ENCODE data around the gene UBASH3B. TPM values are rescaled to one million over a fixed set of nuclear protein-coding genes. Genes with fewer than 3 reads are reported as not detected.
"Not testable (repeated sequence)": the region's sequence is repeated elsewhere in the genome, so short reads cannot be mapped to it uniquely, and the experiment has no call there.

The UBASH3B gene
- total RNA-seq, 2 experiments from 2014 or later = 24.5 to 28.6 TPM

DNA sequence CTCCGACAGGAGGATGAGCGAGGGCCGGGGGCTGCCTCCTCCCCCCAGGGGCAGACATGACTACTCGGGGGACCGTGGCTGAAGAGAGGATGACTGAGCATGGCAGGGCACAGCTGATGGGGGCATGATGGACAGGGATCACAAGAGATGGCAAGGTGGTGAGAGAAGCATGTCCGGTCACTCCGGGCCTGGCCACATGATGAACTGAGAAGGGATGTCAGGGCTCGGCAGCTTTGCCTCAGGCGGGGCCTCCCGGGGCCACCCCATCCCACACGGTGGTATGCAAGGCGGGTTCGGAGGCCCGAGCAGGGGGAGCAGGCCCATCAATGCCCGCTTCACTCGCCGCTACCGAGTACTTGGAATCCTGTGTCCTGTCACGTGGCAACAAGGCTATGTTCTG, 36.6 kb upstream of the UBASH3B start:
- no peak overlapping the region for H3K27ac Mint-ChIP-seq
- H3K4me3 Mint-ChIP-seq = no peak overlapping the region
- no peaks in the 10 kb centered on the region for H3K36me3 ChIP-seq (ENCODE audit: insufficient read depth, low read length)
- ATAC-seq (ENCODE audit: poor library complexity) (no peak), DNase-seq (no peak)
- TF ChIP-seq, protein P1, sequence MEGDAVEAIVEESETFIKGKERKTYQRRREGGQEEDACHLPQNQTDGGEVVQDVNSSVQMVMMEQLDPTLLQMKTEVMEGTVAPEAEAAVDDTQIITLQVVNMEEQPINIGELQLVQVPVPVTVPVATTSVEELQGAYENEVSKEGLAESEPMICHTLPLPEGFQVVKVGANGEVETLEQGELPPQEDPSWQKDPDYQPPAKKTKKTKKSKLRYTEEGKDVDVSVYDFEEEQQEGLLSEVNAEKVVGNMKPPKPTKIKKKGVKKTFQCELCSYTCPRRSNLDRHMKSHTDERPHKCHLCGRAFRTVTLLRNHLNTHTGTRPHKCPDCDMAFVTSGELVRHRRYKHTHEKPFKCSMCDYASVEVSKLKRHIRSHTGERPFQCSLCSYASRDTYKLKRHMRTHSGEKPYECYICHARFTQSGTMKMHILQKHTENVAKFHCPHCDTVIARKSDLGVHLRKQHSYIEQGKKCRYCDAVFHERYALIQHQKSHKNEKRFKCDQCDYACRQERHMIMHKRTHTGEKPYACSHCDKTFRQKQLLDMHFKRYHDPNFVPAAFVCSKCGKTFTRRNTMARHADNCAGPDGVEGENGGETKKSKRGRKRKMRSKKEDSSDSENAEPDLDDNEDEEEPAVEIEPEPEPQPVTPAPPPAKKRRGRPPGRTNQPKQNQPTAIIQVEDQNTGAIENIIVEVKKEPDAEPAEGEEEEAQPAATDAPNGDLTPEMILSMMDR (IDR thresholded peaks at IDR 0.05) = no peak
- H3K36me3 Mint-ChIP-seq (ENCODE audit: low read depth) = no peaks in the 10 kb centered on the region
- H3K27me3 ChIP-seq (ENCODE audit: control insufficient read depth in 1 of 2, insufficient read depth in 2 of 2, low read length in 2 of 2) = no peaks in the 10 kb centered on the region
- no peaks in the 10 kb centered on the region for H3K4me1 ChIP-seq (ENCODE audit: insufficient read depth, low read length)
- no peak overlapping the region for H3K4me3 ChIP-seq (ENCODE audit: low read length)
- H3K27ac ChIP-seq (ENCODE audit: low read depth in 1 of 2, low read length in 2 of 2) = no peak overlapping the region
- peaks cover 0 to 7% of the 10 kb centered on the region in 2 experiments for H3K9me3 ChIP-seq (ENCODE audit: control insufficient read depth in 1 of 2, insufficient read depth in 1 of 2, low read length in 2 of 2)
- peaks cover 4% of the 10 kb centered on the region for H3K9me3 Mint-ChIP-seq
- CTCF ChIA-PET = no interaction called here
- H3K27me3 Mint-ChIP-seq = no peaks in the 10 kb centered on the region
- H3K4me1 Mint-ChIP-seq (ENCODE audit: low read depth) = no peaks in the 10 kb centered on the region
- POLR2A ChIA-PET = no interaction called here
- intact Hi-C loops (cut with DNase I, micrococcal nuclease) = no loop called here

GRCh38 chr11:122619757-122620156, 35.8 kb upstream of the UBASH3B start:
- CTCF ChIA-PET = no interaction called here
- Mint-ChIP-seq H3K4me3 (no peak overlapping the region), H3K36me3 (ENCODE audit: low read depth) (no peaks in the 10 kb centered on the region), H3K9me3 (peaks cover 4% of the 10 kb centered on the region), H3K27me3 (no peaks in the 10 kb centered on the region), H3K27ac (no peak overlapping the region), H3K4me1 (ENCODE audit: low read depth) (no peaks in the 10 kb centered on the region)
- Histone ChIP-seq H3K36me3 (ENCODE audit: insufficient read depth, low read length) (no peaks in the 10 kb centered on the region), H3K9me3 (ENCODE audit: control insufficient read depth in 1 of 2, insufficient read depth in 1 of 2, low read length in 2 of 2) (peaks cover 0 to 7% of the 10 kb centered on the region in 2 experiments), H3K4me1 (ENCODE audit: insufficient read depth, low read length) (no peaks in the 10 kb centered on the region), H3K4me3 (ENCODE audit: low read length) (no peak overlapping the region), H3K27me3 (ENCODE audit: control insufficient read depth in 1 of 2, insufficient read depth in 2 of 2, low read length in 2 of 2) (no peaks in the 10 kb centered on the region), H3K27ac (ENCODE audit: low read depth in 1 of 2, low read length in 2 of 2) (no peak overlapping the region)
- intact Hi-C loops (cut with DNase I, micrococcal nuclease) = loop anchor here in 1 of 2 experiments (2.0 kb wide), 1 partner anchor 21 kb away; no protein-coding TSS in a partner anchor
- ATAC-seq (ENCODE audit: poor library complexity) (no peak), DNase-seq (no peak)
- TF ChIP-seq, protein P1 (IDR thresholded peaks at IDR 0.05) = no peak
- POLR2A ChIA-PET = no interaction called here

DNA sequence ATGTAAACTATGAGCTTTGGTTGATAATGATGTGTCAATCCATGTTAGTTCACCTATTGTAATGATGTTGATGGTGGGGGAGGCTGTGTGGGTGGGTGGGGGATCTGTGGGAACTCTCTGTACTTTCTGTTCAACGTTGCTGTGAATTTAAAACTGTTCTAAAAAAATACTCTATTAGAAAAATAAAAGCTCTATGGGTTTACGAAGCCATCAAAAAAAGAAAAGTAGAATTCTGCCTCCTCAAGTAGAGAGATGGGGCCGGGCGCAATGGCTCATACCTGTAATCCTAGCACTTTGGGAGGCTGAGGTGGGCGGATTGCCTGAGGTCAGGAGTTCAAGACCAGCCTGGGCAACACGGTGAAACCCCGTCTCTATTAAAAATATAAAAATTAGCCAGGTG, 30.0 kb upstream of the UBASH3B start:
- H3K4me1 Mint-ChIP-seq (ENCODE audit: low read depth); H3K27ac Mint-ChIP-seq; H3K27me3 ChIP-seq (ENCODE audit: control insufficient read depth in 1 of 2, insufficient read depth in 2 of 2, low read length in 2 of 2); H3K9me3 ChIP-seq (ENCODE audit: control insufficient read depth in 1 of 2, insufficient read depth in 1 of 2, low read length in 2 of 2); H3K27me3 Mint-ChIP-seq; H3K4me3 Mint-ChIP-seq; CTCF ChIA-PET; H3K4me1 ChIP-seq (ENCODE audit: insufficient read depth, low read length); POLR2A ChIA-PET; H3K36me3 ChIP-seq (ENCODE audit: insufficient read depth, low read length); DNase-seq; H3K4me3 ChIP-seq (ENCODE audit: low read length); H3K27ac ChIP-seq (ENCODE audit: low read depth in 1 of 2, low read length in 2 of 2); ATAC-seq (ENCODE audit: poor library complexity); H3K9me3 Mint-ChIP-seq; H3K36me3 Mint-ChIP-seq (ENCODE audit: low read depth): not testable (repeated sequence)
- intact Hi-C loops (cut with DNase I, micrococcal nuclease) = loop anchor here (5.0 kb wide), 2 partner anchors 43 to 227 kb away; no protein-coding TSS in a partner anchor

DNA sequence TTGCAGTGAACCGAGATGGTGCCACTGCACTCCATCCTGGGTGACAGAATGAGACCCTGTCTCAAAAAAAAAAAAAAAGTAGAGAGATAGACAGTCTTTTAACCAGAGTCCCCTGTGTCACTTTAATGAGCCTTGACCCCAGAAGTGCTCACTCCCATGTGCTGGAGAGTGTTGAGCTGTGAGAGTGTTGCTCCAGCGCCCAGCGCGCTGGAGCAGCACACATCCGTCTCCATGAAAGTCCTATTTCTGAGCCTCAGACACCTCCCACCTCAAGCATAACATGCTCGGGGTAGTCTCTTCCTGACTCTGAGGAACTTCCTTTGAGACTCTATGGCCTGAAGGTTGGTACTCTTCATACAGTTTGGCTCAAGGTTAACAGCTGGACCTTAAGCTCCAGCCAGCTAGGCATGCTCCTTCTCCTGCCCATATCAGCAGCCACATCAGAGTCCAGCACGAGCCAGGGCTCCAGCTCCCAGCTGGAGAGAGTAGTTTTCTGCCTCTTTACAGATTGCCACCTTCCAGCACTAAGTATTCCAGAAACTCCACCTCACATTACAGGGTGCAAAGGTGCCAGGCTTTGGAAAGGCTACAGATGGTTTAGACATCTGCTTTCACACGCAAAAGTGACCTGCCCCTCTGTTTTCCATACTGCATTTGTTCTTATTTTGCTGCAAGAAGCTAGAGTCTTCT, 29.4 kb upstream of the UBASH3B start:
- Histone ChIP-seq H3K9me3 (ENCODE audit: control insufficient read depth in 1 of 2, insufficient read depth in 1 of 2, low read length in 2 of 2) (no peaks in the 10 kb centered on the region), H3K27me3 (ENCODE audit: control insufficient read depth in 1 of 2, insufficient read depth in 2 of 2, low read length in 2 of 2) (no peaks in the 10 kb centered on the region), H3K36me3 (ENCODE audit: insufficient read depth, low read length) (no peaks in the 10 kb centered on the region), H3K27ac (ENCODE audit: low read depth in 1 of 2, low read length in 2 of 2) (no peak overlapping the region), H3K4me1 (ENCODE audit: insufficient read depth, low read length) (no peaks in the 10 kb centered on the region), H3K4me3 (ENCODE audit: low read length) (no peak overlapping the region)
- no peaks in the 10 kb centered on the region for H3K36me3 Mint-ChIP-seq (ENCODE audit: low read depth)
- no peak for ATAC-seq (ENCODE audit: poor library complexity)
- H3K4me1 Mint-ChIP-seq (ENCODE audit: low read depth) = peaks cover 5% of the 10 kb centered on the region
- no peak for DNase-seq
- intact Hi-C loops (cut with DNase I, micrococcal nuclease) = loop anchor here (5.0 kb wide), 2 partner anchors 44 to 226 kb away; no protein-coding TSS in a partner anchor
- H3K27ac Mint-ChIP-seq = no peak overlapping the region
- POLR2A ChIA-PET = no interaction called here
- no peaks in the 10 kb centered on the region for H3K27me3 Mint-ChIP-seq
- H3K9me3 Mint-ChIP-seq = no peaks in the 10 kb centered on the region
- CTCF ChIA-PET = interaction anchor here (0.9 to 1.3 kb wide), 2 partner anchors 46 to 130 kb away, joined by 3 read pairs; no protein-coding TSS in a partner anchor
- H3K4me3 Mint-ChIP-seq = no peak overlapping the region
- TF ChIP-seq, protein P1 (IDR thresholded peaks at IDR 0.05) = no peak

Data from CD4-positive, alpha-beta T cell (primary cell).